Left hindlimb (tissue), 1 donor: ENCODE results near the gene STPG2.

Source experiments
- DNase-seq: peaks from one replicate; pipeline ENCODE4 v3.0.0-alpha.2; 2018

Gene STPG2

GRCh38 chr4:98092833-98093439 is 50.3 kb downstream of the STPG2 start:
- no peak for DNase-seq

- DNase-seq = no peak
Observed at GRCh38 chr4:98081936-98082335, 61.3 kb downstream of the STPG2 start.

GRCh38 chr4:98068495-98068894 is 74.8 kb downstream of the STPG2 start:
- no peak for DNase-seq

GRCh38 chr4:98055800-98056501 is 87.3 kb downstream of the STPG2 start:
- DNase-seq = no peak

- no peak for DNase-seq
Observed at GRCh38 chr4:98046665-98047064, 96.6 kb downstream of the STPG2 start.

- DNase-seq = no peak
Observed at GRCh38 chr4:98030059-98030458, 113.2 kb downstream of the STPG2 start.

GRCh38 chr4:98027827-98028226 is 115.4 kb downstream of the STPG2 start:
- DNase-seq = no peak

- DNase-seq = no peak
Observed at GRCh38 chr4:98026362-98026761, 116.9 kb downstream of the STPG2 start.

- DNase-seq = no peak
Observed at GRCh38 chr4:98006814-98007412, 136.4 kb downstream of the STPG2 start.

GRCh38 chr4:98006060-98006459 is 137.2 kb downstream of the STPG2 start:
- DNase-seq = no peak

- DNase-seq = no peak
Observed at GRCh38 chr4:98000940-98001339, 142.3 kb downstream of the STPG2 start.

- no peak for DNase-seq
Observed at GRCh38 chr4:97998203-97998602, 145.1 kb downstream of the STPG2 start.

- no peak for DNase-seq
Observed at GRCh38 chr4:97994765-97995465, 148.4 kb downstream of the STPG2 start.

- no peak for DNase-seq
Observed at GRCh38 chr4:97990409-97990808, 152.9 kb downstream of the STPG2 start.

GRCh38 chr4:97987019-97987648 is 156.1 kb downstream of the STPG2 start:
- DNase-seq = no peak

GRCh38 chr4:97984545-97985131 is 158.6 kb downstream of the STPG2 start:
- DNase-seq = no peak

- DNase-seq = no peak
Observed at GRCh38 chr4:97978791-97979488, 164.3 kb downstream of the STPG2 start.

- no peak for DNase-seq
Observed at GRCh38 chr4:97953171-97953941, 189.9 kb downstream of the STPG2 start.

GRCh38 chr4:97952763-97953162 is 190.5 kb downstream of the STPG2 start:
- DNase-seq = no peak

- no peak for DNase-seq
Observed at GRCh38 chr4:97950836-97951235, 192.4 kb downstream of the STPG2 start.

- no peak for DNase-seq
Observed at GRCh38 chr4:97942951-97943350, 200.3 kb downstream of the STPG2 start.
